Stimulated activated CD4-positive, alpha-beta T cell treated with anti-CD3 and anti-CD28 coated beads, Interleukin-15, amount 100 ng/mL, for 48 hours (primary cell): ENCODE measurements around the gene OTUD3.

ENCODE experiments used
- DNase-seq, 2 donors: peaks; one replicate each; pipeline ENCODE4 v3.0.0-alpha.2; 2020; ENCODE audit warnings: low read depth in 2 of 2

OTUD3 gene

GRCh38 chr1:19949016-19949415, 66.8 kb downstream of the OTUD3 start:
- DNase-seq = no peak

GRCh38 chr1:19954059-19954458, 71.9 kb downstream of the OTUD3 start:
- DNase-seq = no peak

- no peak for DNase-seq
Measured at GRCh38 chr1:19955534-19956170, 73.5 kb downstream of the OTUD3 start.

- no peak for DNase-seq
Measured at GRCh38 chr1:19957779-19958178, 75.6 kb downstream of the OTUD3 start.

GRCh38 chr1:19960591-19960990, 78.4 kb downstream of the OTUD3 start:
- no peak for DNase-seq
